Measurements from ENCODE around the gene MARS1.

Gene MARS1

GRCh38 chr12:57545809-57546437, 58.1 kb downstream of the MARS1 start:
- Histone ChIP-seq H3K9me3 (ENCODE audit: low read length) (no peaks in the 10 kb centered on the region), H3K4me3 (ENCODE audit: low read length) (peak overlapping the region; percentile 80), H2AFZ (ENCODE audit: low read depth, low read length) (no peak overlapping the region), H3K4me1 (ENCODE audit: insufficient read depth, low read length) (peaks cover 26% of the 10 kb centered on the region), H3K27me3 (ENCODE audit: insufficient read depth, low read length) (peaks cover 11% of the 10 kb centered on the region), H3K36me3 (ENCODE audit: insufficient read depth, low read length) (peaks cover 10% of the 10 kb centered on the region)

GRCh38 chr12:57546438-57547287, 58.8 kb downstream of the MARS1 start, which contains the start of gene DCTN2:
Gene DCTN2, minus strand, starts transcription at chr12:57547192. Its CDS starts 129 bp downstream, at chr12:57547063.
- Histone ChIP-seq H2AFZ (ENCODE audit: low read depth, low read length) (peak within 1 kb of the TSS; percentile 76), H3K9me3 (ENCODE audit: low read length) (no peaks in the 10 kb centered on the region), H3K36me3 (ENCODE audit: insufficient read depth, low read length) (peaks cover 10% of the 10 kb centered on the region), H3K4me1 (ENCODE audit: insufficient read depth, low read length) (peaks cover 24% of the 10 kb centered on the region), H3K27me3 (ENCODE audit: insufficient read depth, low read length) (peaks cover 11% of the 10 kb centered on the region), H3K4me3 (ENCODE audit: low read length) (peak within 1 kb of the TSS; percentile 80)

GRCh38 chr12:57547288-57548012, 59.6 kb downstream of the MARS1 start:
- Histone ChIP-seq H3K9me3 (ENCODE audit: low read length) (no peaks in the 10 kb centered on the region), H3K4me1 (ENCODE audit: insufficient read depth, low read length) (peaks cover 30% of the 10 kb centered on the region), H3K4me3 (ENCODE audit: low read length) (peak overlapping the region; percentile 80), H3K27me3 (ENCODE audit: insufficient read depth, low read length) (peaks cover 11% of the 10 kb centered on the region), H3K36me3 (ENCODE audit: insufficient read depth, low read length) (peaks cover 10% of the 10 kb centered on the region), H2AFZ (ENCODE audit: low read depth, low read length) (peak overlapping the region; percentile 76)

GRCh38 chr12:57548013-57548315, 60.1 kb downstream of the MARS1 start:
- Histone ChIP-seq H3K4me1 (ENCODE audit: insufficient read depth, low read length) (peaks cover 36% of the 10 kb centered on the region), H3K27me3 (ENCODE audit: insufficient read depth, low read length) (peaks cover 11% of the 10 kb centered on the region)

GRCh38 chr12:57548488-57548887, 60.6 kb downstream of the MARS1 start:
- H3K4me3 ChIP-seq (ENCODE audit: low read length) = no peak overlapping the region
- H3K27me3 ChIP-seq (ENCODE audit: insufficient read depth, low read length) = peaks cover 11% of the 10 kb centered on the region
- H3K9me3 ChIP-seq (ENCODE audit: low read length) = no peaks in the 10 kb centered on the region
- H3K4me1 ChIP-seq (ENCODE audit: insufficient read depth, low read length) = peaks cover 41% of the 10 kb centered on the region
- no peak overlapping the region for H2AFZ ChIP-seq (ENCODE audit: low read depth, low read length)
- peaks cover 7% of the 10 kb centered on the region for H3K36me3 ChIP-seq (ENCODE audit: insufficient read depth, low read length)

More at GRCh38 chr12:57548013-57548315, 60.1 kb downstream of the MARS1 start:
- Histone ChIP-seq H2AFZ (ENCODE audit: low read depth, low read length) (no peak overlapping the region), H3K4me3 (ENCODE audit: low read length) (no peak overlapping the region), H3K36me3 (ENCODE audit: insufficient read depth, low read length) (peaks cover 7% of the 10 kb centered on the region), H3K9me3 (ENCODE audit: low read length) (no peaks in the 10 kb centered on the region)

DNA sequence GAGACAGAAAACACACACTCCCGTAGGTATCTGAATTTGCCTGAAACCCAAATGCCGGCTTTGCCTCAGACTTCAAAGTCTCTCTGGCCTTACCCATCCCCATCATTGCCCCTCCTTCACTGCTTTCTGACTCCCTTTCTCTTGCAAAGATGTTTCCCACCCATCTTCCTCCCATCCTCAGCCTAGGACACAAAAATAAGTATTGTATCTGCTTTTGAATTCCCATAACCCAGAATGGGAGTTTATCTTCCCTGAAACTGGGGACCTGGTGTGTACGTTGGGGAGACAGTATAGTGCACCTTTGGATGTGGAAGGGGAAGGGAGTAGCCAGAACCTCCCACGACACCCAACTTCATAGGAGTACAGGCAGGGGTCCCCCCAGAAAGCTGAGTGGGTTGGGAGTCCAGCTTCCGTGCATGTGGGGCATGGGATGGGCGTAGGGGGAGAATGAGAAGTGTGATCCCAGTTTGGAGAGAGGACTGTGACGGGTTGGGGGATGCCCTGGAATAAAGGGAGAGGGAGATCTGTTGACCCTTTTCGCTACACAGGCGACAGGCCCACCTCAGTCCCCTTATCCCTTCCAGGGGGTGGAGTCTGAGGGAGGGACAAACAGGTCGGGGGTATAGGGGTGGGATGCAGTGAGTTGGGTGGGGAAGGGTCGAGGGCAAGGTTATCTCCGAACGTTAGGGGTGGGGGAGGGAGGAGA, 61.5 kb downstream of the MARS1 start:
- peaks cover 7% of the 10 kb centered on the region for H3K36me3 ChIP-seq (ENCODE audit: insufficient read depth, low read length)
- peaks cover 49% of the 10 kb centered on the region for H3K4me1 ChIP-seq (ENCODE audit: insufficient read depth, low read length)
- no peaks in the 10 kb centered on the region for H3K9me3 ChIP-seq (ENCODE audit: low read length)
- peaks cover 11% of the 10 kb centered on the region for H3K27me3 ChIP-seq (ENCODE audit: insufficient read depth, low read length)
- peak overlapping the region; percentile 71 for H3K4me3 ChIP-seq (ENCODE audit: low read length)
- peak overlapping the region; percentile 31 for H2AFZ ChIP-seq (ENCODE audit: low read depth, low read length)

- Histone ChIP-seq H3K27me3 (ENCODE audit: insufficient read depth, low read length) (peaks cover 11% of the 10 kb centered on the region), H3K4me3 (ENCODE audit: low read length) (peak within 1 kb of the TSS; percentile 71), H3K4me1 (ENCODE audit: insufficient read depth, low read length) (peaks cover 49% of the 10 kb centered on the region)
Observed at GRCh38 chr12:57549909-57550640, 62.2 kb downstream of the MARS1 start, which contains the start of gene KIF5A. Gene KIF5A, plus strand, starts transcription at chr12:57550044. Its CDS starts 228 bp downstream, at chr12:57550272.

DNA sequence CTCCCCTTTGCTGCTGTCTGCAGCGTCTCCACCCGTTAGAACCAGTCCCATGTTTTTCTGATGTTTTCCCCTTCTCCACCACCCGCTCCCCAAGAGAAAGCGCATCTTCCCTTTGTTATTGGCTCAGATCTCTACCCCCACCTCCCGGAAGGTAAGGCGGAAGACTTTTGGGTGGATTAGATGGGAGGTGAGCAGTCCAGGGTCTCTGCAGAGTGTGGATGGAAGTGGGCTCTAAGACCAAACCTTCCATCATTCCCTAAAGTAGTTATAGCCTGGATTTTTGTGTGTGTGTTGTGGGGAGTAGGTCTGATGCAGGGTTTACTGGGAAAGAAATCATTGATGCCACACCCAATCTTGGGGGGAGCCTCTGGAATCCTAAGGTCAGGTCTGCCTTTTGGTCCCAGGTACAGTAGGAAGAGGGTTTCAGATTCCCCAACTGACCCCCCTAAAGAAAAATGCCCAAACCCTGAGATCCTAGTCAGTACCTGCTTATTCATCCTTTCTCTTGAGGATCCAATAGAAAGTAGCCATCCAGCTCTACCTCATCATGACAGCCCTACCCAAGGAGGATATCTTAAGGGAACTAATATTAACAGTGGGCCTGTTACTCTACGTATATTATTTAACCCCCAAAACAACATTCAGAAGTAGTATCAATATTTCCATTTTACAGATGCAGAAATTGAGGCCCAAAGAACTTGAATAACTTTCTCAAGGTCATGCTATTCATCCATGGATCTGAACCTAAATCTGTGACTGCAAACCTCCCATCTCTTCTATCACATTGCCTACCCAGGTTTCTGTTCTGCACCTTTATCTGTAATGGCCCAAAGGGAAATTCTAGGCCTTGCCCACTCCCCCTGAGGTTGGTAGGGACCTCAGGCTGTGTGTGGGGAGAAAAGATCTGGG, 63.0 kb downstream of the MARS1 start:
- H3K27me3 ChIP-seq (ENCODE audit: insufficient read depth, low read length) = peaks cover 11% of the 10 kb centered on the region
- peaks cover 45% of the 10 kb centered on the region for H3K4me1 ChIP-seq (ENCODE audit: insufficient read depth, low read length)
- peak overlapping the region; percentile 71 for H3K4me3 ChIP-seq (ENCODE audit: low read length)
- no peaks in the 10 kb centered on the region for H3K36me3 ChIP-seq (ENCODE audit: insufficient read depth, low read length)
- H2AFZ ChIP-seq (ENCODE audit: low read depth, low read length) = peak overlapping the region; percentile 31
- no peaks in the 10 kb centered on the region for H3K9me3 ChIP-seq (ENCODE audit: low read length)

More at GRCh38 chr12:57549909-57550640, 62.2 kb downstream of the MARS1 start, which contains the start of gene KIF5A:
- Histone ChIP-seq H2AFZ (ENCODE audit: low read depth, low read length) (peak within 1 kb of the TSS; percentile 31), H3K36me3 (ENCODE audit: insufficient read depth, low read length) (peaks cover 2% of the 10 kb centered on the region), H3K9me3 (ENCODE audit: low read length) (no peaks in the 10 kb centered on the region)

GRCh38 chr12:57551637-57552305, 63.9 kb downstream of the MARS1 start:
- Histone ChIP-seq H3K9me3 (ENCODE audit: low read length) (no peaks in the 10 kb centered on the region), H3K36me3 (ENCODE audit: insufficient read depth, low read length) (no peaks in the 10 kb centered on the region), H3K27me3 (ENCODE audit: insufficient read depth, low read length) (peaks cover 11% of the 10 kb centered on the region), H2AFZ (ENCODE audit: low read depth, low read length) (no peak overlapping the region), H3K4me1 (ENCODE audit: insufficient read depth, low read length) (peaks cover 38% of the 10 kb centered on the region), H3K4me3 (ENCODE audit: low read length) (peak overlapping the region; percentile 71)

GRCh38 chr12:57552306-57552651, 64.4 kb downstream of the MARS1 start:
- H2AFZ ChIP-seq (ENCODE audit: low read depth, low read length) = no peak overlapping the region
- peak overlapping the region; percentile 71 for H3K4me3 ChIP-seq (ENCODE audit: low read length)
- no peaks in the 10 kb centered on the region for H3K36me3 ChIP-seq (ENCODE audit: insufficient read depth, low read length)
- peaks cover 38% of the 10 kb centered on the region for H3K4me1 ChIP-seq (ENCODE audit: insufficient read depth, low read length)
- peaks cover 11% of the 10 kb centered on the region for H3K27me3 ChIP-seq (ENCODE audit: insufficient read depth, low read length)
- H3K9me3 ChIP-seq (ENCODE audit: low read length) = no peaks in the 10 kb centered on the region

DNA sequence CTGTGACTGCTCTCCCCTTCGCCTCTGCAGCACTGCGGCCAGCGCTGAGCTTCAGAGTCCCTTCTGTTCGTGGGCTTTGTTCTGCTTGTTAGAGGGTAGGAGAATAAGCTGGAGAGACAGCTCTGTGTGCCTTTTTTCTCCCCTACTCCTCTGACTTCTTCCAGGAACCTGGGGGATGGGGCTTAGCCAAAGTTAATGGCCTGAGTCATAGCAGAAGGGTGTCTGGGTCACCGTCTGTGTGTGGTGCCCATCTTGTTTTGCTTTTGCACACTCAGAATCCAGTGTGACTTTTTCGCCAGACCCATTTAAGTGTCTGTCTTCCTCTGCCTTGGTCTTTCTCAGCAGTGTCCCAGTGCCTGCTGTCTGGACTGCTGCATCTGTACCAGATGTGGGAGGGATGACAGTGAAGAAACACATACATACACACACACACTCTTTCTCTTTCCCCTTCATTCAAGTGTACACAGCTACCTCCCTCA, 65.0 kb downstream of the MARS1 start:
- Histone ChIP-seq H3K27me3 (ENCODE audit: insufficient read depth, low read length) (peaks cover 11% of the 10 kb centered on the region), H2AFZ (ENCODE audit: low read depth, low read length) (no peak overlapping the region), H3K4me3 (ENCODE audit: low read length) (peak overlapping the region; percentile 71), H3K9me3 (ENCODE audit: low read length) (no peaks in the 10 kb centered on the region), H3K36me3 (ENCODE audit: insufficient read depth, low read length) (no peaks in the 10 kb centered on the region), H3K4me1 (ENCODE audit: insufficient read depth, low read length) (peaks cover 38% of the 10 kb centered on the region)

Measured in neuron (in vitro differentiated cells).